Activated T-cell treated with anti-CD3 and anti-CD28 coated beads, Interleukin-2, amount 50 U/mL, for 1 hour (primary cell): ENCODE measurements around the gene FOXA2.
"Not testable (repeated sequence)": the region's sequence is repeated elsewhere in the genome, so short reads cannot be mapped to it uniquely, and the experiment has no call there.

Experiments
- DNase-seq: peaks from one replicate; pipeline ENCODE4 v3.0.0-alpha.2; 2020

The FOXA2 gene

GRCh38 chr20:22584522-22584921, at the start of gene FOXA2:
FOXA2 (minus strand) TSS chr20:22584572; CDS start chr20:22584278, 294 bp downstream.
- no peak for DNase-seq

GRCh38 chr20:22630701-22631100, 46.3 kb upstream of the FOXA2 start:
- DNase-seq, result no peak

GRCh38 chr20:22629927-22630326, 45.6 kb upstream of the FOXA2 start:
- no peak for DNase-seq

GRCh38 chr20:22629447-22629846, 45.1 kb upstream of the FOXA2 start:
- no peak for DNase-seq

GRCh38 chr20:22626496-22626895, 42.1 kb upstream of the FOXA2 start:
- DNase-seq, result no peak

- no peak for DNase-seq
Measured at GRCh38 chr20:22623211-22623610, 38.8 kb upstream of the FOXA2 start.

- no peak for DNase-seq
Measured at GRCh38 chr20:22620342-22620741, 36.0 kb upstream of the FOXA2 start.

- DNase-seq, result no peak
Measured at GRCh38 chr20:22619806-22620205, 35.4 kb upstream of the FOXA2 start.

GRCh38 chr20:22619272-22619671, 34.9 kb upstream of the FOXA2 start:
- no peak for DNase-seq

GRCh38 chr20:22617160-22617559, 32.8 kb upstream of the FOXA2 start:
- DNase-seq, result no peak

GRCh38 chr20:22616551-22616950, 32.2 kb upstream of the FOXA2 start:
- DNase-seq, result no peak

- no peak for DNase-seq
Measured at GRCh38 chr20:22615425-22615824, 31.1 kb upstream of the FOXA2 start.

GRCh38 chr20:22611636-22612035, 27.3 kb upstream of the FOXA2 start:
- DNase-seq, result no peak

- DNase-seq, result no peak
Measured at GRCh38 chr20:22607695-22608094, 23.3 kb upstream of the FOXA2 start.

- no peak for DNase-seq
Measured at GRCh38 chr20:22604815-22605214, 20.4 kb upstream of the FOXA2 start.

- DNase-seq, result no peak
Measured at GRCh38 chr20:22601361-22602141, 17.2 kb upstream of the FOXA2 start.

- not testable (repeated sequence) for DNase-seq
Measured at GRCh38 chr20:22599258-22599657, 14.9 kb upstream of the FOXA2 start.

- no peak for DNase-seq
Measured at GRCh38 chr20:22597303-22597702, 12.9 kb upstream of the FOXA2 start.

GRCh38 chr20:22590662-22591061, 6.3 kb upstream of the FOXA2 start:
- DNase-seq, result no peak

- DNase-seq, result no peak
Measured at GRCh38 chr20:22586645-22587310, 2.4 kb upstream of the FOXA2 start.

GRCh38 chr20:22585786-22586493, 1.6 kb upstream of the FOXA2 start:
- DNase-seq, result no peak

GRCh38 chr20:22584922-22585785, 782 bp upstream of the FOXA2 start:
- DNase-seq, result no peak
